HepG2 (cell line): Measurements from ENCODE around the gene CIAPIN1. TPM values are rescaled to one million over a fixed set of nuclear protein-coding genes. Genes with fewer than 3 reads are reported as not detected.

Experiments used
- AGO2 ChIP-seq: fragments of 200-400 bp; formaldehyde crosslinking; optimal IDR thresholded peaks from 2 replicates; pipeline ENCODE3; 2017; ENCODE audit warnings: mild to moderate bottlenecking, low read depth, low read length, moderate library complexity
- ATRX ChIP-seq: sonication (generic); formaldehyde crosslinking; IDR thresholded peaks from 2 replicates; pipeline ENCODE4 v1.4.0; 2020; ENCODE audit warnings: missing genetic modification reagents, borderline replicate concordance
- CEBPG ChIP-seq: IDR thresholded peaks from 2 replicates; pipeline ENCODE4 v1.6.1; 2016
- HNRNPK ChIP-seq: fragments of 200-400 bp; formaldehyde crosslinking; IDR thresholded peaks from 2 replicates; pipeline ENCODE4 v1.6.1; 2018; ENCODE audit warnings: low read length, low read depth, moderate library complexity, mild to moderate bottlenecking; ENCODE audit not compliant: poor library complexity, severe bottlenecking
- IKZF1 ChIP-seq: fragments of 450-650 bp; IDR thresholded peaks from 2 replicates; pipeline ENCODE4 v1.7.1; 2016
- IKZF4 ChIP-seq: sonication (generic); formaldehyde crosslinking; IDR thresholded peaks from 2 replicates; pipeline ENCODE4 v1.5.1; 2020; ENCODE audit warnings: borderline replicate concordance, mild to moderate bottlenecking, low read depth, missing genetic modification reagents; ENCODE audit errors: not compliant biosample characterization
- KDM5B ChIP-seq: sonication (generic); formaldehyde crosslinking; IDR thresholded peaks from 2 replicates; pipeline ENCODE4 v1.4.0; 2020; ENCODE audit warnings: missing genetic modification reagents, mild to moderate bottlenecking, borderline replicate concordance
- KLF12 ChIP-seq: sonication (generic); formaldehyde crosslinking; IDR thresholded peaks from 2 replicates; pipeline ENCODE4 v1.4.0; 2020; ENCODE audit warnings: missing genetic modification reagents, borderline replicate concordance
- MATR3 ChIP-seq: sonication (generic); formaldehyde crosslinking; IDR thresholded peaks from 2 replicates; pipeline ENCODE4 v1.4.0; 2020; ENCODE audit warnings: missing genetic modification reagents
- MTF1 ChIP-seq: sonication (generic); formaldehyde crosslinking; IDR thresholded peaks from 2 replicates; pipeline ENCODE4 v1.5.0; 2020; ENCODE audit warnings: missing genetic modification reagents
- NAIF1 ChIP-seq: sonication (generic); formaldehyde crosslinking; IDR thresholded peaks from 2 replicates; pipeline ENCODE4 v1.5.0; 2020; ENCODE audit warnings: mild to moderate bottlenecking, missing genetic modification reagents, borderline replicate concordance
- RBAK ChIP-seq: sonication (generic); formaldehyde crosslinking; IDR thresholded peaks from 2 replicates; pipeline ENCODE4 v1.5.1; 2020; ENCODE audit warnings: mild to moderate bottlenecking, missing genetic modification reagents
- SKI ChIP-seq: fragments of 450-650 bp; IDR thresholded peaks from one replicate; pipeline ENCODE4 v1.6.1; 2018; ENCODE audit warnings: mild to moderate bottlenecking; ENCODE audit not compliant: partially characterized antibody
- SP4 ChIP-seq: sonication (generic); formaldehyde crosslinking; IDR thresholded peaks from 2 replicates; pipeline ENCODE4 v1.8.1; 2023; ENCODE audit warnings: mild to moderate bottlenecking, missing genetic modification reagents
- TEF ChIP-seq: sonication (generic); formaldehyde crosslinking; IDR thresholded peaks from 2 replicates; pipeline ENCODE4 v1.5.0; 2020; ENCODE audit warnings: missing genetic modification reagents
- ZC3H13 ChIP-seq: sonication (generic); formaldehyde crosslinking; IDR thresholded peaks from 2 replicates; pipeline ENCODE4 v1.8.1; 2023; ENCODE audit warnings: mild to moderate bottlenecking, missing genetic modification reagents, moderate library complexity
- ZFP90 ChIP-seq: sonication (generic); formaldehyde crosslinking; IDR thresholded peaks from 2 replicates; pipeline ENCODE4 v1.8.0; 2022; ENCODE audit warnings: missing genetic modification reagents, mild to moderate bottlenecking, inconsistent platforms, borderline replicate concordance
- ZKSCAN5 ChIP-seq: sonication (generic); formaldehyde crosslinking; IDR thresholded peaks from 2 replicates; pipeline ENCODE4 v1.5.1; 2020; ENCODE audit warnings: mild to moderate bottlenecking, missing genetic modification reagents
- ZNF17 ChIP-seq: sonication (generic); formaldehyde crosslinking; IDR thresholded peaks from 2 replicates; pipeline ENCODE4 v1.5.0; 2020; ENCODE audit warnings: mild to moderate bottlenecking, missing genetic modification reagents
- ZNF296 ChIP-seq: sonication (generic); formaldehyde crosslinking; conservative IDR thresholded peaks from 2 replicates; pipeline ENCODE4 v1.5.0; 2020; ENCODE audit warnings: mild to moderate bottlenecking, missing genetic modification reagents
- ZNF446 ChIP-seq: sonication (generic); formaldehyde crosslinking; IDR thresholded peaks from 2 replicates; pipeline ENCODE4 v1.5.0; 2020; ENCODE audit warnings: mild to moderate bottlenecking, missing genetic modification reagents
- polyA plus RNA-seq, 8 experiments: library from polyadenylated mRNA; depleted of rRNA in 3 of 8; stranded (reverse) in 7 of 8; unstranded in 1 of 8; fragments of >200 nt; fragmentation: Illumina TruSeq in 4 of 8; extraction: Trizol in 4 of 8; gene quantifications; 2 replicates each; pipeline versions ENCODE4 v1.2.1 to v1.2.3, GENCODE V29; 2011 to 2016; ENCODE audit warnings: low read depth in 4 of 8, missing spikeins in 1 of 8, mixed read lengths in 1 of 8; ENCODE audit not compliant: insufficient read depth in 1 of 8
- total RNA-seq, 5 experiments: library from RNA; depleted of rRNA; stranded (reverse); fragments of >200 nt; fragmentation: Illumina TruSeq; extraction: Trizol; gene quantifications; 2 replicates each; pipeline ENCODE4 v1.2.3, GENCODE V29; 2016; ENCODE audit warnings: low read depth in 1 of 5
- TF ChIP-seq, protein P1 (sequence below): sonication (generic); formaldehyde crosslinking; IDR thresholded peaks from 2 replicates; pipeline ENCODE4 v1.4.0; 2020; ENCODE audit warnings: mild to moderate bottlenecking, missing genetic modification reagents
- TF ChIP-seq, protein P2 (sequence below): sonication (generic); formaldehyde crosslinking; IDR thresholded peaks from 2 replicates; pipeline ENCODE4 v1.4.0; 2020; ENCODE audit warnings: missing genetic modification reagents

CIAPIN1 gene
- total and polyA plus RNA-seq, 2 of the 13 experiments (the other 11 are each of a cell fraction or from before 2014, with no cell fraction given), result 69.3 to 89.7 TPM

- TF ChIP-seq, protein P1, sequence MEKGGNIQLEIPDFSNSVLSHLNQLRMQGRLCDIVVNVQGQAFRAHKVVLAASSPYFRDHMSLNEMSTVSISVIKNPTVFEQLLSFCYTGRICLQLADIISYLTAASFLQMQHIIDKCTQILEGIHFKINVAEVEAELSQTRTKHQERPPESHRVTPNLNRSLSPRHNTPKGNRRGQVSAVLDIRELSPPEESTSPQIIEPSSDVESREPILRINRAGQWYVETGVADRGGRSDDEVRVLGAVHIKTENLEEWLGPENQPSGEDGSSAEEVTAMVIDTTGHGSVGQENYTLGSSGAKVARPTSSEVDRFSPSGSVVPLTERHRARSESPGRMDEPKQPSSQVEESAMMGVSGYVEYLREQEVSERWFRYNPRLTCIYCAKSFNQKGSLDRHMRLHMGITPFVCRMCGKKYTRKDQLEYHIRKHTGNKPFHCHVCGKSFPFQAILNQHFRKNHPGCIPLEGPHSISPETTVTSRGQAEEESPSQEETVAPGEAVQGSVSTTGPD, result no peak
- TF ChIP-seq TEF (CRISPR knock-in tag), result no peak
- TF ChIP-seq RBAK (CRISPR knock-in tag), result peak; percentile 25; the same call in 1 of the 2 replicates
- peak; percentile 95 for TF ChIP-seq HNRNPK
- TF ChIP-seq SP4 (CRISPR knock-in tag), result peak; percentile 33; the same call in 1 of the 2 replicates
- TF ChIP-seq ZKSCAN5 (CRISPR knock-in tag), result no peak
- no peak; the same call in 1 of the 2 replicates for TF ChIP-seq MTF1 (CRISPR knock-in tag)
- TF ChIP-seq IKZF4 (CRISPR knock-in tag), result peak; percentile 86
- TF ChIP-seq AGO2, result peak; percentile 65
- TF ChIP-seq SKI, result peak; percentile 89
- TF ChIP-seq NAIF1 (CRISPR knock-in tag), result peak; percentile 82; the same call in 1 of the 2 replicates
- TF ChIP-seq MATR3, result no peak
- TF ChIP-seq KDM5B (CRISPR knock-in tag), result peak; percentile 99
- no peak for TF ChIP-seq IKZF1
- TF ChIP-seq ATRX (CRISPR knock-in tag), result no peak
- TF ChIP-seq ZC3H13, result peak; percentile 94
- TF ChIP-seq ZFP90 (CRISPR knock-in tag), result peak; percentile 85; the same call in 1 of the 2 replicates
- TF ChIP-seq KLF12 (CRISPR knock-in tag), result peak; percentile 78; the same call in 1 of the 2 replicates
- TF ChIP-seq, protein P2, sequence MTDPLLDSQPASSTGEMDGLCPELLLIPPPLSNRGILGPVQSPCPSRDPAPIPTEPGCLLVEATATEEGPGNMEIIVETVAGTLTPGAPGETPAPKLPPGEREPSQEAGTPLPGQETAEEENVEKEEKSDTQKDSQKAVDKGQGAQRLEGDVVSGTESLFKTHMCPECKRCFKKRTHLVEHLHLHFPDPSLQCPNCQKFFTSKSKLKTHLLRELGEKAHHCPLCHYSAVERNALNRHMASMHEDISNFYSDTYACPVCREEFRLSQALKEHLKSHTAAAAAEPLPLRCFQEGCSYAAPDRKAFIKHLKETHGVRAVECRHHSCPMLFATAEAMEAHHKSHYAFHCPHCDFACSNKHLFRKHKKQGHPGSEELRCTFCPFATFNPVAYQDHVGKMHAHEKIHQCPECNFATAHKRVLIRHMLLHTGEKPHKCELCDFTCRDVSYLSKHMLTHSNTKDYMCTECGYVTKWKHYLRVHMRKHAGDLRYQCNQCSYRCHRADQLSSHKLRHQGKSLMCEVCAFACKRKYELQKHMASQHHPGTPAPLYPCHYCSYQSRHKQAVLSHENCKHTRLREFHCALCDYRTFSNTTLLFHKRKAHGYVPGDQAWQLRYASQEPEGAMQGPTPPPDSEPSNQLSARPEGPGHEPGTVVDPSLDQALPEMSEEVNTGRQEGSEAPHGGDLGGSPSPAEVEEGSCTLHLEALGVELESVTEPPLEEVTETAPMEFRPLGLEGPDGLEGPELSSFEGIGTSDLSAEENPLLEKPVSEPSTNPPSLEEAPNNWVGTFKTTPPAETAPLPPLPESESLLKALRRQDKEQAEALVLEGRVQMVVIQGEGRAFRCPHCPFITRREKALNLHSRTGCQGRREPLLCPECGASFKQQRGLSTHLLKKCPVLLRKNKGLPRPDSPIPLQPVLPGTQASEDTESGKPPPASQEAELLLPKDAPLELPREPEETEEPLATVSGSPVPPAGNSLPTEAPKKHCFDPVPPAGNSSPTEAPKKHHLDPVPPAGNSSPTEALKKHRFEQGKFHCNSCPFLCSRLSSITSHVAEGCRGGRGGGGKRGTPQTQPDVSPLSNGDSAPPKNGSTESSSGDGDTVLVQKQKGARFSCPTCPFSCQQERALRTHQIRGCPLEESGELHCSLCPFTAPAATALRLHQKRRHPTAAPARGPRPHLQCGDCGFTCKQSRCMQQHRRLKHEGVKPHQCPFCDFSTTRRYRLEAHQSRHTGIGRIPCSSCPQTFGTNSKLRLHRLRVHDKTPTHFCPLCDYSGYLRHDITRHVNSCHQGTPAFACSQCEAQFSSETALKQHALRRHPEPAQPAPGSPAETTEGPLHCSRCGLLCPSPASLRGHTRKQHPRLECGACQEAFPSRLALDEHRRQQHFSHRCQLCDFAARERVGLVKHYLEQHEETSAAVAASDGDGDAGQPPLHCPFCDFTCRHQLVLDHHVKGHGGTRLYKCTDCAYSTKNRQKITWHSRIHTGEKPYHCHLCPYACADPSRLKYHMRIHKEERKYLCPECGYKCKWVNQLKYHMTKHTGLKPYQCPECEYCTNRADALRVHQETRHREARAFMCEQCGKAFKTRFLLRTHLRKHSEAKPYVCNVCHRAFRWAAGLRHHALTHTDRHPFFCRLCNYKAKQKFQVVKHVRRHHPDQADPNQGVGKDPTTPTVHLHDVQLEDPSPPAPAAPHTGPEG (CRISPR knock-in tag), result peak; percentile 81
- 0 out of 2 replicates have a peak, but pooled peaks have one; percentile 17 for TF ChIP-seq CEBPG (CRISPR knock-in tag)
- TF ChIP-seq ZNF446, result peak; percentile 76
- TF ChIP-seq ZNF17, result peak; percentile 80; the same call in 1 of the 2 replicates
- peak; percentile 94 for TF ChIP-seq ZNF296 (CRISPR knock-in tag)
Measured at GRCh38 chr16:57447186-57447962, at the start of gene CIAPIN1, which contains the start of gene COQ9 (continued).
